Hepatocyte (in vitro differentiated cells): ENCODE data around the gene TANGO6. TPM values are rescaled to one million over a fixed set of nuclear protein-coding genes. Genes with fewer than 3 reads are reported as not detected.

ENCODE experiments used
- DNase-seq: peaks from one replicate; pipeline ENCODE4 v3.0.0-alpha.2; 2016; ENCODE audit warnings: low spot score
- H2AFZ ChIP-seq: fragments of 200-600 bp; sonication (generic); 2 replicates; pipeline ENCODE4 v1.6.0; 2016; ENCODE audit warnings: antibody characterized with exemption, mild to moderate bottlenecking
- H3K27ac ChIP-seq: fragments of 200-600 bp; sonication (generic); 2 replicates; pipeline ENCODE4 v1.5.1; 2016; ENCODE audit warnings: mild to moderate bottlenecking
- H3K27me3 ChIP-seq: fragments of 200-600 bp; sonication (generic); 2 replicates; pipeline ENCODE4 v1.6.1; 2016
- H3K36me3 ChIP-seq: fragments of 200-600 bp; sonication (generic); replicated peaks from 2 replicates; pipeline ENCODE4 v1.5.1; 2016; ENCODE audit warnings: low read depth; ENCODE audit not compliant: insufficient read depth
- H3K4me1 ChIP-seq: fragments of 200-600 bp; sonication (generic); 2 replicates; pipeline ENCODE4 v1.5.1; 2016; ENCODE audit warnings: mild to moderate bottlenecking, moderate library complexity; ENCODE audit not compliant: insufficient read depth
- H3K4me2 ChIP-seq: fragments of 200-600 bp; sonication (generic); 2 replicates; pipeline ENCODE4 v1.6.0; 2016
- H3K4me3 ChIP-seq: fragments of 200-600 bp; sonication (generic); 2 replicates; pipeline ENCODE4 v1.5.1; 2016; ENCODE audit warnings: mild to moderate bottlenecking
- H3K79me2 ChIP-seq: fragments of 200-600 bp; sonication (generic); 2 replicates; pipeline ENCODE4 v1.6.0; 2017; ENCODE audit warnings: mild to moderate bottlenecking
- H3K9me2 ChIP-seq: fragments of 200-600 bp; sonication (generic); replicated peaks from 2 replicates; pipeline ENCODE4 v1.6.0; 2017; ENCODE audit warnings: mild to moderate bottlenecking; ENCODE audit not compliant: insufficient read depth
- H3K9me3 ChIP-seq: fragments of 200-600 bp; sonication (generic); 2 replicates; pipeline ENCODE4 v1.5.1; 2016; ENCODE audit warnings: low read depth, mild to moderate bottlenecking
- H4K20me1 ChIP-seq: fragments of 200-600 bp; sonication (generic); 2 replicates; pipeline ENCODE4 v1.6.0; 2016; ENCODE audit warnings: mild to moderate bottlenecking; ENCODE audit not compliant: insufficient read depth, poor library complexity, severe bottlenecking
- CTCF ChIP-seq: fragments of 200-600 bp; sonication (generic); IDR thresholded peaks from 2 replicates; pipeline ENCODE4 v1.5.1; 2016; ENCODE audit warnings: antibody characterized with exemption, mild to moderate bottlenecking; ENCODE audit not compliant: poor library complexity
- EZH2 ChIP-seq: fragments of 200-600 bp; sonication (generic); IDR thresholded peaks from 2 replicates; pipeline ENCODE4 v1.6.1; 2016; ENCODE audit warnings: antibody characterized with exemption, mild to moderate bottlenecking, borderline replicate concordance
- EZH2phosphoT487 ChIP-seq: fragments of 200-600 bp; sonication (generic); IDR thresholded peaks from one replicate; pipeline ENCODE4 v1.6.1; 2018; ENCODE audit warnings: antibody characterized with exemption, mild to moderate bottlenecking, low read depth, moderate library complexity; ENCODE audit not compliant: unreplicated experiment, severe bottlenecking
- WGBS: methylation state at CpG from one replicate; pipeline ENCODE4 v1.1.6; 2016; ENCODE audit warnings: low lambda C conversion rate; ENCODE audit errors: missing lambda C conversion rate; 5-methylcytosine and 5-hydroxymethylcytosine counted together
- polyA plus RNA-seq: library from polyadenylated mRNA; unstranded; fragments of >200 nt; fragmentation: Nextera tagmentation; extraction: Ambion mirVana; gene quantifications from 2 replicates; pipeline ENCODE4 v1.2.1, GENCODE V29; 2016
- total RNA-seq: library from RNA; depleted of rRNA; stranded (reverse); fragments of >200 nt; gene quantifications from 2 replicates; pipeline ENCODE4 v1.2.3, GENCODE V29; 2014

TANGO6 gene
- total and polyA plus RNA-seq, 2 experiments from 2014 or later: 4.8 to 6.5 TPM

- no peak for TF ChIP-seq CTCF
- no peak for TF ChIP-seq EZH2
- TF ChIP-seq EZH2phosphoT487: no peak
- 80% methylated on average over 1 of the region's 1 CpG for WGBS
Measured at GRCh38 chr16:68984467-68984866, 141.1 kb downstream of the TANGO6 start.

GRCh38 chr16:68985268-68985667 lies 141.9 kb downstream of the TANGO6 start:
- TF ChIP-seq EZH2phosphoT487: no peak
- no peak for TF ChIP-seq EZH2
- TF ChIP-seq CTCF: no peak
- Histone ChIP-seq H3K9me2 (no peaks in the 10 kb centered on the region), H3K4me3 (no peak overlapping the region), H3K9me3 (no peaks in the 10 kb centered on the region), H2AFZ (no peak overlapping the region), H3K36me3 (no peaks in the 10 kb centered on the region), H3K79me2 (no peaks in the 10 kb centered on the region), H3K4me1 (no peaks in the 10 kb centered on the region), H3K27me3 (no peaks in the 10 kb centered on the region), H4K20me1 (no peaks in the 10 kb centered on the region), H3K4me2 (no peak overlapping the region), H3K27ac (no peak overlapping the region)
- DNase-seq: no peak
- 84% methylated on average over 5 of the region's 5 CpGs for WGBS

More at GRCh38 chr16:68984467-68984866, 141.1 kb downstream of the TANGO6 start:
- H3K4me2 ChIP-seq: no peak overlapping the region
- no peaks in the 10 kb centered on the region for H3K36me3 ChIP-seq
- no peaks in the 10 kb centered on the region for H3K4me1 ChIP-seq
- H3K79me2 ChIP-seq: no peaks in the 10 kb centered on the region
- H3K27me3 ChIP-seq: no peaks in the 10 kb centered on the region
- H2AFZ ChIP-seq: no peak overlapping the region
- DNase-seq: no peak
- no peaks in the 10 kb centered on the region for H3K9me3 ChIP-seq
- H3K27ac ChIP-seq: no peak overlapping the region
- H4K20me1 ChIP-seq: no peaks in the 10 kb centered on the region
- H3K9me2 ChIP-seq: no peaks in the 10 kb centered on the region
- no peak overlapping the region for H3K4me3 ChIP-seq

- Histone ChIP-seq H3K79me2 (no peaks in the 10 kb centered on the region), H3K36me3 (no peaks in the 10 kb centered on the region), H3K27ac (no peak overlapping the region), H3K4me3 (no peak overlapping the region), H3K4me2 (no peak overlapping the region), H4K20me1 (no peaks in the 10 kb centered on the region), H3K9me3 (no peaks in the 10 kb centered on the region), H2AFZ (no peak overlapping the region), H3K27me3 (no peaks in the 10 kb centered on the region), H3K9me2 (no peaks in the 10 kb centered on the region), H3K4me1 (no peaks in the 10 kb centered on the region)
- no peak for DNase-seq
- TF ChIP-seq CTCF: no peak
- TF ChIP-seq EZH2phosphoT487: no peak
- no peak for TF ChIP-seq EZH2
- WGBS: 71% methylated on average over 2 of the region's 2 CpGs
Measured at GRCh38 chr16:68985855-68986254, 142.5 kb downstream of the TANGO6 start.
